Measurements from ENCODE around the gene DPF3.
A peak's percentile ranks its signal among the peaks of the same experiment; 100 is the strongest.

The DPF3 gene

DNA sequence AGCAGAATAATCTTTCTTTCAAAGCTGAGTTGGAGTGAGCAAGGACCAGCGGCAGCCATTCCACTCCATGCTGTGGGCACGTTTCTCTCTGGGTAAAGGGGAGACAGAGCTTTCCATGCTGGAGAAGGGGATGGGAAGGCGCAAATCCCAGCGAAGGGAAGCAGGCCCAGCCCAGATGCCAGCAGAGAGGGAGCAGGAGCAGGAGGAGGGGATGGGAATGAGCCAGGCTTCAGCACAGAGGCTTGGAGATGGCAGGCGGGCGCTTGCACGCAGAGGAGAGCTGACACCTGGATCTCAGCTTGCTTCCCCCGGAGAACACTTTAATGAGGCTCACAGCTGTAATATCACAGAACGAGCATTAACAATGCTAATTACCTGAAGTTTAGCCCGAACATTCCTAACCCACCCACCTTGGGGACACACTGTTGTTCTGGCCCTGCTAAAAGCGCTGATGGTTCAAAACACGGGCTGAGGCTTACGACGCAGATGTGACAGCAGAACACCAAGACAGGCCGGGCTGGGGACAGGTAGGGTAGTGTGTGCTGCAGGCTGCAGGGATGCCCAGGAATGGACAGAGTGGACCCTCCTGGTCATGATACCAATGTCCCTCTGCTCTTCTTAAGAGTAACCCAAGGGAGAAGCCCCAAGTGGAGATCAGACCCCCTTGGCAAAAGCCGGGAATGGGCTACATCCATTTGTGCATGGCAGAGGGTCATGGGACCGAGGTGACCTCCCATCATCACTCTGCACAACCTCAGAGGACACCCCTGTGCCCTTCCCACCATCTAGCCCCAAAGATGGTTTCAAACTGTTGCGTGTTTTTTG, 288.6 kb downstream of the DPF3 start:
- no peak for DNase-seq (ENCODE audit: low read depth in 2 of 2, low spot score in 1 of 2)

DNA sequence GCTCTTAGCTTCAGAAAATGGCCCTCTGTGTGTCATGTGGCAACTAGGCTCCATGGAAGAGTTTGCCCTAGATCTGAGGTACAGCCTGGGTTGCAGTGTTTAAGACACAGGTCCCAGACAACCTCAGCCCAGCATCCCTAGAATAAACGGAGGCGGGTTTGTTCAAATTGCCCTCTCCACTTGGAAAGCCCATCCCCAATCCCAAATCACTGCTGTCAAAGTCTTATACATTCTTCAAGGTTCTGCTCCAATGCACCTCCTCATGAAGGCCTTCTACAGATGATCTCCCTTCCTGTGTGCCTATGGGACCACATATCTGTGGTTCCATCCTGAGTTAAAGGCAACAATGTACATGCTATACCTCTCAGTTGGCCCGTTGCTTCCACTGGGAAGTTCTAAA, 289.8 kb downstream of the DPF3 start:
- DNase-seq (ENCODE audit: low read depth in 2 of 2, low spot score in 1 of 2): no peak

DNA sequence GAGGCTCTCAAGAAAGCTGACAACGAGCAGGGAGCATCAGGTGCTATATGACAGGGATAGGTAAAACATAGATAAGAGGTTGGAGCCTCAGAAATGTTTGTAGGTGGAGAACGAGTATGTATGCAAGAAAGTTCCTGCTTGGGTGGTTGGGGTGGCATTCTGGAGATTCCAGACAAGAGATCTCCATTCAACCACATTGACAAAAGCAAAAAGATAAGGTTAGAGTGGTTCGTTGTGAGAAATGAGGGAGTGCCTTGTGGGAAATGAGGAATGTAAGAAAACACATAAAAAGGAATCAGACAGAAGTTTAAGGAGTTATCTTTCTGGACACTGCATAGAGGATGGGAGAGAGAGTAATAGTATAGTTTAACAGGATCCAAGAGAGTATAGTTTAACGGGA, 290.3 kb downstream of the DPF3 start:
- no peak for DNase-seq (ENCODE audit: low read depth in 2 of 2, low spot score in 1 of 2)

DNA sequence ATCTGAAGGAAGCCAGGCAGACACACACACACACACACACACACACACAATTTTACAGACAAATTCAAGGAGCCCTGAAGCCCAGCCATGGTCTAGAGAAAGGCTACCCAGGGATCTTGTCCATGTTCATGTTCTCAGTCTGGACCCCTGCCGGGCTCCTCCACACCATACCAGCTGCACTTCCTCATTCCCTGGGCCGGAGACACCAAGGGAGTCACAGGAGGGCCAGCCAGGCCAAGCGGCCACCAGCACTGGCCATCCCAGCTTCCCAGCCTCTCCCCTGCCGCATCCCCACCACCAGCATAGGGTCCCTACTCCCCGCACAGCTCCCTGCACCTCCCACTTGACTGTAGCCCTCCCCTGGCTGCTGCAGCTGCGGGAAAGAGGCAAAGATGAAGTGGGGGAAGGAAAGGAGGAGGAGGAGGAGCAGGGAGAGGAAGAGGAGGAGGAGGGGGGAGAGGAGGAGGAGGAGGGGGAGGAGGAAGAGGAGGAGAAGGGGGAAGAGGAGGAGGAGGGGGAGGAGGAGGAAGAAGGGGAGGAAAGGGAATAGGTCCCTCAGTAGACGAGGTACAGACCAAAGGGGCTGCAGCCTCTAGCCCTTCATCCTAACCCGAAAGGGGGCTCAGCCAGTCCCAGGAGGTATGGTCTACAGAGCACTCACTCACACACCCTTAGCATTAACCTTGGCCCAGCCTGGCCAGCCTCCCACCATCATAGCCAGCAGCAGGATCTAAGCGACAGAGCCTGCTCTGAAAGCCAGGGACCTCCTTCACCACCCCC, 293.2 kb downstream of the DPF3 start:
- DNase-seq (ENCODE audit: low read depth in 2 of 2, low spot score in 1 of 2): no peak

DNA sequence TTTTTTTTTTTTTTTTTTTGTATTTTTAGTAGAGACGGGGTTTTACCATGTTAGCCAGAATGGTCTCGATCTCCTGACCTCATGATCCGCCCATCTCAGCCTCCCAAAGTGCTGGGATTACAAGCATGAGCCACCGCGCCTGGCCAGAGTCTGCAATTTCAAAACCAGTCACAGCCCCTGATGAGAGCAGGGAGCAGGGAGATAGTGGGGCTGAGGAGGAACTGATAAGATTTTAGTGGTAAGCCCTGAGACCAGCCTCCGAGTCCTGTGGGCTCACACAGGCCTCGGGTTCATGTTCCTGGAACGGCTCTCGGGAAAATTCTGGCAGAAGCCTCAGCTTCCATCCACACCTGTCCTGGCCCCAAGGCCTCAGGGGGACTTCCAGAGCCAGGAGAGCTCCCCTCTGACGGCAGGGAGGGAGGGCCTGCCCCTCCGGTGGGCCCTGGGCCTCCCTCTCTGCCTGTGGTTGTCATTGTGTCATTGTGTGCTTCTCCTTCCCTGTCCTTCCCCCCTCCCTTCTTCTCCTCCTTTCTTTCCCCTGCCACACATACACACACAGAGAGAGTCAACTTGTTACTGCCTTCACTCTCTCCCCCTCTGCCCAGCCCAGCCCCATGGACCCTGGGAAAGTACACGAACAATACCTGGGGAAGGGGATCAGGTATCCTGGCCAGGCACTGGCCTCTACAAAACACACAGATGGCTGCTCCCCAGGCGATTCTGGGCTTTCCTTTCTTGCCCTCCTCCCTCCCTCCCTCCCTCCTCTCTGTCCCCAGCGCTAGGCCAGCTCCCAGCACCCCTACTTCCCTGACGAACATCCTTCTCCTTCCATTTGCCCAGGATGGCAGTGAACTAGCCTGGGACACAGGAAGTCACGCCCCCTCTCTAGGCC, 294.1 kb downstream of the DPF3 start:
- DNase-seq (ENCODE audit: low read depth in 2 of 2, low spot score in 1 of 2): no peak

DNA sequence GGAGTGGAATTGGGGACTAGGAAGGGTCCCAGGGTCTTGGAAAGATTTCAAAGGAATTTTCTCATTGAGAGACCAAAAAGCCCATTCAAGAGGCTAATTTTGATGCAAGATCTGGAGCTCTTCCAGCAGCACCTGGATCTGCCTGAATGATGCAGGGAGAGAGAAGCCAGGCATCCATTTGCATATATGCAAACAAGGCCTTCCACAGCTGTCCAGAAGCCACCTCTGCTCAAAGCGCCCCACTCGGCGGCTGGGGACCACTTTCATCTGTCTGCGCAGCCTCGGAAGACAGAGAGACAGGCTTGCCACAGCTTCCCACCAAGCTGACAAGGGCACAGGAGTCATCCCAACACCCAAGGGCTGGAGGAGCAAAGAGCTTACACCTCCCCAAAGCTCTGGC, 295.6 kb downstream of the DPF3 start:
- no peak for DNase-seq (ENCODE audit: low read depth in 2 of 2, low spot score in 1 of 2)

DNA sequence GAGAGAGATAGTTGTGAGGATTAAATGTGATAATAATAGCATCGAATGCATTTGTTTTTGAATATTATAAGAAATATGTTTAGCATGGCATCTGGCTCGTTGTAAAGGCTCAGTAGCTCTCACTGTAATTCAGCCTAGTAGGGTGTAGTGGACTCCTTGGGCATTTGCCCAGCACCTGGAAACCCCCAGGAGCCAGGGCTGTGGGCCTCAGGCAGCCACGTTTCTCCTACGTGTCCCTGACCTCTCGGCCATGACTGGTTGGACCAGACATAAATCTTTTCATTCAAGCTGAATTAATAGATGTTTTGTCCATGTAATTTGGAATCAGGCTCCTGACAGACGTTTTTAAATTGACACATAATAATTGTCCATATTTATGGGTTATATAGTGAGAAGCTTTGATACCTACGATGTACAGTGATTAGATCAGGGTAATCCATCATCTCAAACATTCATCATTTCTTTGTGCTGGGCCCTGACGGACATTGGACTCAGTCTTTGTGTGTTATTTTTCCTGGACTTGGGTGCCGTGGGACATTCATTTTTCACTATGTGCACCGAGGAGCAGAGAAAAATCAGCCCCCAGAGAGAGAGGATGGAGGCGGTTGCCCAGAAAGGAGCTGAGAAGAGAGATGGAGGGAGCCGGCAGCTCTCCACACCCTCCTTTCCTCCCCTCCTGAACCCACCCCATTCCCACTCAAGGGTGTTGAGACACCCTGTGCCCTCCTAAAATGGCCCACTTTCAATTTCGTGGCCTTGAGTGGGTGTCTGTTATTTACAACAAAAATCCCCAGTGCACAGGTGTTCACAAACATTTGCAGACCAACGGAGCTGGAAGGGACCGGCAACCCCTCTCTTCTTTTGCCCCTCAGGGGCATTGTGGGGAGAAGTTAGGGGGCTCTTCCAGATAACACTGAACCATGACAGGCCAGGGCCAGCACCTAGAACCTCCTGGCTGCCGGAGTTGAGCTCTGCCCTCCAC, 296.4 kb downstream of the DPF3 start:
- no peak for DNase-seq (ENCODE audit: low read depth in 2 of 2, low spot score in 1 of 2)

DNA sequence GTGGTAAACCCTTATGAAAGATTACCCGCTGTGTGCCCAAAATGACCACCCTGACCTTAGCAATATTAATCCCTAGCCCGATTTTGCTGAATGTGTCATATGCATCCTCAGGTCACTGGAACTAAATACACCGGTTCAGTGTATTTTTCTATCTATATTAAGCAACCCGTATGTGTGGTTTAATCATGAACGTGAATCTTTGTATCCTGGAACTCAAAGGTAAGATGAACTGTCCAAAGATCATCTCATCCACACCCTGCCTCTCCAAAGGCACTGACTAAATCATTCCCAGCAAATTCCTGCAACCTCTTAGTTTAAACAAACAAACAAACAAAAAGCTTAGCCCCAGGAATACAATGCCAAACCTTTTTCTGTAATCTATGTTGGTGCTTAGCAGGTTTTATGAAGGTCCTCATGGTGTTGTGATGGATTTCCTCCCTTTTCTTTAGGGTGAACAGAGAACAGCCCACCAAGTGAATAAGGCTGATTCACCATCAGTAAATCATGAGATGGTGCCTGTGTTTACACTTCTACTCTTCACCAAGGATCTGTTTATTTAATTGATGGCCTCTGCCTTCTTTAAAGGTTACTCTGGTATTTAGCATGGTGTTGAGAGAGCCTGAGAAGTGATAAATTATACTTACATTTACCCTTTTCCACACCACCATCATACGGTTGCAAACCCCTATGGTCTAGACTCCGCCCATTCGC, 298.6 kb downstream of the DPF3 start:
- DNase-seq (ENCODE audit: low read depth in 2 of 2, low spot score in 1 of 2): no peak

DNA sequence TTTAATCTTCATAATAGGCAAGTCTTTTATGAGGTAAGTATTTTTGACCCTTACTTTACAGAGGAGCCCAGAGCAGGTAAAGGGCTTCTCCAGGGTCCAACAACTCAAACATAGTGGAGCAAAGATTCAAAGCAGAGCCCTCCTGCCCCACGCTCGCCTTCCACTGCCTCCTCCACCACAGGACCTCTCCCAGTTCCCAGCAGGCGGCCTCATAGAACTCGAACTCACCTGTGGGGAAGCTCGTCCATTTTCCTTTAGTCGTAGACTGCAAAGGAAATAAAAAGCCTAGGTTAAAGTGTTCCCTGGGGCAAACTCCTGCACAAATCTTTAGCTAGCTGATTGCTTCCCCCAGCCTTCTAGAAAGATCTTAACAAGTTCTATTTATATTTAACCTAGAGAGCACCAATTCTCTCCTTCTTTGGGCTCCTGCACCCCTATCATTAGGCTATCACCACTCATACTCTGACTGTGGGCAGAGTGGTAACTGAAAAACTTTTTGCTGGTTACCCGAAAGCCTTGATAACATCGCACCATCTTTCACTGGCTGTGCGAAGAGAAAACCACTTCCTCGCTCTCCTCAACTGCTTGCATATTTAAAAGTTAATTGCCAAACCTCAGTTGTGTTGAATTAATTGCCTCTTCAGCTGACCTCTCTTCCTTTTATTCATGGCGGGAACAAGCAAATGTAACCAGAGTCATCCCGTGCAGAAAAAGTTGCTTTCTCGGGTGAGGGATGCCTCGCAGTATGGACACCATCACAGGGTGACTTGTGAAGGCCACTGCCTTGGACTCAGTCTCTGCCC, 299.6 kb downstream of the DPF3 start:
- peak in 1 of 2 donors; percentile 10 for DNase-seq (ENCODE audit: low read depth in 2 of 2, low spot score in 1 of 2)

DNA sequence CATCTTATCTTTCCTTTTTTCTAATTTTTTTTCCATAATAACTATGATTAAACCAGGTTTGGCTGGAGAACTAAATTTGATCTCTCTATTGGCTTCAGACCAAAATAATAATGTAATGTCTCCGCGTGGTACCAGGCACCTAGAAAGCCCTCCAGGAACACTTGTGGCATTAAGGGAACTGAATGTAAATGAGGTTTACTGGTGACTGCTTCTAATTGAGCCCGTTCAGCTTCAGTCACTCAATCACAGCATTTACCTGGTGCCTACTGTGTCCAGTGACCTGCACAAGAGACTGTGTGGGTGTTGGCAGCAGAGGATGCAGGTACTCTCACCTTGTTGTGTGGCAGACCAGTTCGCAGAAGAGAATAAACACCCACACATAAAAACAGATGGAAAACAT, 302.5 kb downstream of the DPF3 start:
- DNase-seq (ENCODE audit: low read depth in 2 of 2, low spot score in 1 of 2): no peak

DNA sequence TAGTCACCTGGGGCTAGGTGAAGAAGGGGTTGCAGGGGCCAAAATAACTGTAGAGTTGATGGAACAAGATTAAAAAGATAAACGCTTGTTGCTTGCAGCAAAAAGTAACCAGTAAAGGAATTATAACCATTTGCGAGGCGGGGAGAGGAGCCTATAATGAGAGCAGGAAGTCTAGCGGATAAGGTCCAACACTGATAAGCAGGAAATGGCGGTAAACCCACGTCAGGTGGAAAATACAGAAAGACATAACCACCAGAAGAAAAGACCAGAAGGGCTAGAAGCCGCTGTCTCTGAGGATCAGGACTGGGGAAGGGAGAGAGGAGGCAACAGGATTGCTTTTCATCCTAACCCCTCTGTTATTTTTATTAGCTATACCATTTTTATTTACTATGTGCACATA, 303.3 kb downstream of the DPF3 start:
- no peak for DNase-seq (ENCODE audit: low read depth in 2 of 2, low spot score in 1 of 2)

DNA sequence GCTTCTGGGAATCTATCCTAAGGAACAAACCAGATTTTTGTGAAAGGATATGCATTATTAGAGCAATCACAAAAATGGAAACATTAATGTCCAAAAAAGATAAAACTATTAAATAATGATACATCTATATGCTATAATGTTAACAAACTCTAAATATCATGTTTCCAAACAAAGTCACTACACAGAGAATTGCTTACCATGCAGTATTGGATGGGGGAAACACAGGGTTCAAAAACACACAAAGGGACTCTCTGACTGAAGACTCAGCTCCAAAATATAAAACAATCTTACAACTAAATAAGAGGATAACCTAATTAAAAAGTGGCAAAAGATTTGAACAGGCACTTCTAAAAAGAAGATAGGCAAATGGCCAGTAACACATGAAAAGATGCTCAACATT, 304.2 kb downstream of the DPF3 start:
- no peak for DNase-seq (ENCODE audit: low read depth in 2 of 2, low spot score in 1 of 2)

DNA sequence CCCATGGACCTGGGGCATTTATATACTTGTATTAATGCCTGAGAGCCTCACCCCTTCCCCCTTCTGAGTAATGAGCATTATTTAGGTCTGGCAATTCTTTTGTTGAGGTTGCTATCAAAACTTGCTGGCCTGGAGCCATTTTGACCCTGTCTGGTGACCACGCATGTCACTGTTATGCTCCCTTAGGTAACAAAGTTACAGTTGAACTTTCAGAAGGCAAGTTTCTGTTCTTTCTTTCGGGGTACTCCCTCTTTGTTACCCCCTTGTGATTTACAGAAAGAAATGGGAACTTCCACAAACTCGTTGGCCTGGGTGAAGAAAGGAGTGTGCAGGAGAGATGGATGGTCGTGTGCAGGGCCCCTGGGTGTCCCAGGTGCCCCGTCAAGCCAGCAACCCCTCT, 305.4 kb downstream of the DPF3 start:
- DNase-seq (ENCODE audit: low read depth in 2 of 2, low spot score in 1 of 2): no peak

DNA sequence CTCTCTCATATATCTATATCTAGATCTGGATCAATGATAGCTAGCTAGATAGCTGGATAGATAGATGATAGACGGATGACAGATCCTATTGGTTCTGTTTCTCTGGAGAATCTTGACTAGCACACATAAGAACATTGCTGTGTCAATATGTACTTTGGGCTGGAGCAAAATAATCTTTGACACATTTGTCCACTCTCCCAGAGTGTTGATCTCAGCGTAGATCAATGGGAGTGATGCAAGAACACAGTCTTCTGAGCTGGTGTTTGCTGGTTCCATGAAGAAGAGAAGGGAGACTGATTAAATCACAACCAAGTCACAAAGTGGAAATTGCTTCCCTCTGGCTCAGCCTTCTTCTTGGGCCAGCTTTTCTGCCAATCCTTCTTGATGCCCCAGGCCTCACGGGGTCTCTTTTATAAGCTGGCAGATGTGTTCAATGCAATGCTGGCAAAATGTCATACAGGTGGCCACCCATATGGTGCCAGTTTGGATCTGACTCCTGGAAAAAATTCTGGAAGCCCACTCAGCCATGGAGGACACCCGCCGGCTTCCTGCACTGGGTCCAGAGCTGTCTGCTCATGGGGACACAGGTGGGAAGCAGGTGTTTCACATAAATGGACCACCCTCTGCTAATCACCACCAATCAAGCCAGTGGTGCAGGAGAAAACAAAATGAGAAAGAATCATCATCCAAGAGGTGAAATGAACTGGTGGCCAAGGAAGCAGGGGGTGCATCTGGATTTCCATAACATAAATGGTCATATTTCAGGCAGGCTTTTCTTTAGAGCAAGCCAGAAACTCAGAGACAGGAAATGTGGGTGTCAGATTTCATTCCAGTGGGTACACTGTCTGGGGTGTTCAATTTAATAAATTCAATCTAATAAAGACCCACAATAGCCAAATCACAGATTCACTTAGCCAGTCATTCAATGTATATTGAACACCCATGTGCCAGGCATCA, 310.3 kb downstream of the DPF3 start:
- DNase-seq (ENCODE audit: low read depth in 2 of 2, low spot score in 1 of 2): no peak

DNA sequence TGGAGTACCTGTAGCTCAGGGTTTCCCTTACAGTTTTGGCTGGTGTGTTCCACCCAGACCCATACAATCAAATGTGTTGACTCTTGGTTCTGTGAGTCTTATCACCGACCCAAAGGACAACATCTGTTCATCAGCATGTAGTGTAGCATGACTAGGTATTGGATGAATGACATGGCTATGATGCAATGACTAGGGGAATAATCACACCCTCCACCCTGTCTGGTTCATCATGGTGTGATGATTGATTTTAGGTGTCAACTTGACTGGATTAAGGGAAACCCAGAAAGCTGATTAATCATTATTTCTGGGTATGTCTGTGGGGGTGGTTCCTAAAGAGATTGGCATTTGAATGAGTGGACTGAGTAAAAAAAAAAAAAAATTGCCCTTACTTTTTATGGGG, 311.3 kb downstream of the DPF3 start:
- DNase-seq (ENCODE audit: low read depth in 2 of 2, low spot score in 1 of 2): no peak

DNA sequence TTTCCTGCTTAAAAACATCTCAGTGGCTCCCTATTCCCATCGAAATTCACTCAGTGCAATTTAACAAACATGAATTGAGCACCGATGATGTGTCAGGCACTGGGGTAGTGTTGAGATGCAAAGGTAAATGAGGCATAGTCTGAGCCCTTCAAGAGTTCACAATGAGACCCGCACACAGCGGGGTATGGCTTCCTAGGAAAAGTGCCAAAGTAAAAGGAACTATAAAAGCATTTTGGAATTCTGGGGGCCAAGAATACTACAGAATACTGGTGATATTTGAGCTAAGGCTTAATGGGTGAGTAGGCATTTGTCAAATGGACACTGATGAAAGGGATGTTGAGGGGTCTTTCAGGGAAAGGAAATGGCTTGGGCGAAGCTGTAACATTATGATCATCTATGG, 315.4 kb downstream of the DPF3 start:
- no peak for DNase-seq (ENCODE audit: low read depth in 2 of 2, low spot score in 1 of 2)

DNA sequence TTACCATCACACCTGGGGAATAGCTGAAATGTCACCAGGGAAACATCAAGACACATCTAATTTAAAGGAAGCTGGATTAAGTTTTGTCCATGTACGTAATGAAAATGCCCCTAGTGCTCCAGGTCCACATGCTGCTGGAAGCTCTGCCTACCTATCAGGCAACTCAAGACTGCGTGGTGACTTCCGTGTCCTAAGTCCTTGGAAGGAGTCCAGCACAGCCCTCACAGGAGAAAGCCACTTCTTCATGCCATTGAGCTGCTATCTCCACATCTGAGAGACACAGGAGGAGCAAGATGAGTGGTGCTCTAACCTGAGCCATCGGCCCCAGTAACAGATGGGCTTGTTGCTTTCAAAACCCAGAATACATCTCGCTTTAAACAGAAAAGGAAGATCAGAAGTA, 316.4 kb downstream of the DPF3 start:
- DNase-seq (ENCODE audit: low read depth in 2 of 2, low spot score in 1 of 2): no peak

DNA sequence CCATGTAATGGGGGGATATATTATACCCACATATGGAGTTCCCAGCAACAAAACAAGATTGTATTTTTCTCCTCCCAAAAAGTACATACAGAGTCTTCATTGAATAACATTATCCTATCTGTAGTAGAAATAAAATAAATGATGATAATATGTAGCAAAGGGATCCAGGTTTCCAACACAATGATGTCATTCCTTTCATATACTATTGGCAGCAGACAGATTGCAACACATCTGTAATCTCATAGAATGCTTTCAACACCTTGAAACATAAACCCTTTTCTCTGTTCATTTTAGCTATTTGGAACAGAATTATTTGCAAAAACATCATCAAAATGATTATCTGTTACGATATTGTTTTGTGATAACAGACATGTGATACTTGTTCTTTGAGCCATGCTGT, 317.6 kb downstream of the DPF3 start:
- DNase-seq (ENCODE audit: low read depth in 2 of 2, low spot score in 1 of 2): no peak

Measured in stimulated activated CD8-positive, alpha-beta memory T cell treated with anti-CD3 and anti-CD28 coated beads, Interleukin-4, amount 100 ng/mL, for 1 hour (primary cell).